ENCODE measurements around the gene SMCO3.
A peak's percentile ranks its signal among the peaks of the same experiment; 100 is the strongest.
"Not testable (repeated sequence)": the region's sequence is repeated elsewhere in the genome, so short reads cannot be mapped to it uniquely, and the experiment has no call there.

The SMCO3 gene

DNA sequence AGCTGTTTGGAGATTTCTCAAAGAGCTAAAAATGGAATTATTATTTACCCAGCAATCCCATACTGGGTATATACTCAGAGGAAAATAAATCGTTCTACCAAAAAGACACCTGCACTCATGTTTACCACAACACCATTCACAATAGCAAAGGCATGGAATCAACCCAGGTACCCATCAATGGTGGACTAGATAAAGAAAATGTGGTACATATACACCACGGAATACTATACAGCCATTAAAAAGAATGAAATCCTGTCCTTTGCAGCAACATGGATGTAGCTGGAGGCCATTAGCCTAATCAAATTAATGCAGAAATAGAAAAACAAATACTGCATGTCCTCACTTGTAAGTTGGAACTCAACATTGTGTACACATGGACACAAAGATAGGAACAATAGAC lies 48.6 kb downstream of the SMCO3 start:
- peaks cover 0 to 5% of the 10 kb centered on the region in 2 experiments; a peak in 1 of 3 replicates for H3K36me3 ChIP-seq (ENCODE audit: control insufficient read depth in 2 of 2, insufficient read depth in 1 of 2, low read length in 2 of 2)
- H3K4me3 ChIP-seq (ENCODE audit: low read depth, low read length) = no peak overlapping the region
- ChIA-PET POLR2A (no interaction called here), CTCF (interaction anchor here (1.1 kb wide), 1 partner anchor 11 kb away, joined by 3 read pairs; no protein-coding TSS in a partner anchor)
- no peak overlapping the region for H3K27ac ChIP-seq (ENCODE audit: extremely low read depth, low read depth, low read length)
- H3K4me1 ChIP-seq (ENCODE audit: control insufficient read depth, insufficient read depth, low read length) = peaks cover 2% of the 10 kb centered on the region; the same call in 1 of the 2 replicates
- no peak for TF ChIP-seq ZNF610 (tag by site-specific recombination; IDR thresholded peaks at IDR 0.05; ENCODE audit: borderline replicate concordance)
- no peak for TF ChIP-seq ZBTB20 (tag by site-specific recombination; IDR thresholded peaks at IDR 0.05)
- peak; percentile 93 for TF ChIP-seq ZNF146 (tag by site-specific recombination; IDR thresholded peaks at IDR 0.05)
- no peaks in the 10 kb centered on the region; the same call in 1 of the 2 replicates for H3K9me3 ChIP-seq (ENCODE audit: control insufficient read depth, insufficient read depth, low read depth, low read length)

DNA sequence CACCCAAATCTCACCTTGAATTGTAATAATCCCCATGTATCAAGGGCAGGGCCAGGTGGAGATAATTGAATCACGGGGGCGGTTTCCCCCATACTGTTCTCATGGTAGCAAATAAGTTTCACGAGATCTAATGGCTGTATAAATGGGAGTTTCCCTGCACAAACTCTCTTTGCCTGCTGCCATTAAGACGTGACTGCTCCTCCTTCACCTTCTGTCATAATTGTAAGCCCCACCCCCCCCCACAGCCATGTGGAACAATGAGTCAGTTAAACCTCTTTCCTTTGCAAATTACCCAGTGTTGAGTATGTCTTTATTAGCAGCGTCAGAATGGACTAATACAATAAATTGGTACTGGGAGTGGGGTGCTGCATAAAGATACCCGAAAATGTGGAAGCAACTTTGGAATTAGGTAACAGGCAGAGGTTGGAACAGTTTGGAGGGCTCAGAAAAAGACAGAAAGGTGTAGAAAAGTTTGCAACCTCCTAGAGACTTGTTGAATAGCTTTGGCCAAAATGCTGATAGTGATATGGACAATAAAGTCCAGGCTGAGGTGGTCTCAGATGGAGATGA lies 54.2 kb downstream of the SMCO3 start:
- POLR2A ChIA-PET = not testable (repeated sequence)

DNA sequence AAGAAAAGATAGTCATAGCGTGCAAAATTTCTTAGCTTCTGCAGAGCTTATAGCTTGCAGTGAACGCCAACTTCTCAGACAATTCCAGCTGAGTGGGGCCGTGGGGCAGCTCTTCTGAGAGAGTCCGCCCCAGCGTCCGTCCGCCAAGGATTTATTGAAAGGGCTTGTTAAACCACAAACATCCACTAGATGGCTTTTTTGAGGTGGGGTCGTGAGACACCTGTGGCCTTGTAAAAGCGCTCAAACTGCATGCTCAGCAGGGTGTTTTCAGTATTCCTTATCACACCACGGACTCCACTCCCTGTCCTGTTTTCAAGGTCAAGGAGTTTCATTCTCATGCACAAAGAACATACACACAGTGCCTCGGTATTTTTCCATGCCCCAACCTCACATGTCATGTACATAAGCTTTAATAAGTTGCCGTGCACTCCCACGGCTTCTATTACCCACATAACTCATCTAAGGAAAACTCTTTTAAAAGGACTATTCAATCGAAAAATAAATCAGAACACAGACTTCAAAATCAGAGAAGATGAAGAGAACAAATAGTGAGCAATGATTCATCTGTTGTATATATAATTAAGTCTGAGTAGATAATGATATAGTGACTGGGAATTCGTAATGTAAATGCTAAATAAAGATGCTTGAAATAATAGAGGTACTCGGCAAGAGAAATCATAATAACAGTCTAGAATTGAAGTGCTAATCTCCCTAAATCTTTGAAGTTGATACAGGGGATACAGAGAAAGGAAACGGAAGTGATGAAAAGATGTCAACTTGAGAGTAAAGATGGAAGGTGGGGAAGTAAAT lies 57.4 kb downstream of the SMCO3 start:
- POLR2A ChIA-PET = no interaction called here
- CTCF ChIA-PET = interaction anchor here (0.7 to 0.8 kb wide), 2 partner anchors 19 to 127 kb away, joined by 3 read pairs; no protein-coding TSS in a partner anchor
- Histone ChIP-seq H3K4me3 (ENCODE audit: low read depth, low read length) (no peak overlapping the region), H3K9me3 (ENCODE audit: control insufficient read depth, insufficient read depth, low read depth, low read length) (no peaks in the 10 kb centered on the region), H3K4me1 (ENCODE audit: control insufficient read depth, insufficient read depth, low read length) (no peaks in the 10 kb centered on the region), H3K36me3 (ENCODE audit: control insufficient read depth in 2 of 2, insufficient read depth in 1 of 2, low read length in 2 of 2) (no peaks in the 10 kb centered on the region), H3K27ac (ENCODE audit: extremely low read depth, low read depth, low read length) (no peak overlapping the region)
- TF ChIP-seq ZNF791 (tag by site-specific recombination; IDR thresholded peaks at IDR 0.05) (no peak), EGR2 (tag by site-specific recombination; IDR thresholded peaks at IDR 0.05; ENCODE audit: low read depth) (no peak), ZNF23 (tag by site-specific recombination; IDR thresholded peaks at IDR 0.05; ENCODE audit: borderline replicate concordance) (no peak), ZNF610 (tag by site-specific recombination; IDR thresholded peaks at IDR 0.05; ENCODE audit: borderline replicate concordance) (no peak), ZNF175 (tag by site-specific recombination; IDR thresholded peaks at IDR 0.05) (no peak), ZNF416 (tag by site-specific recombination; IDR thresholded peaks at IDR 0.05) (no peak), SP7 (tag by site-specific recombination; IDR thresholded peaks at IDR 0.05) (peak; percentile 100), SETDB1 (IDR thresholded peaks at IDR 0.05; ENCODE audit: insufficient read length, low read length) (no peak), TCF7L2 (IDR thresholded peaks at IDR 0.05; ENCODE audit: borderline replicate concordance, low read depth, low read length) (no peak), MZF1 (tag by site-specific recombination; IDR thresholded peaks at IDR 0.05; ENCODE audit: borderline replicate concordance) (no peak)
- TF ChIP-seq, protein P1, sequence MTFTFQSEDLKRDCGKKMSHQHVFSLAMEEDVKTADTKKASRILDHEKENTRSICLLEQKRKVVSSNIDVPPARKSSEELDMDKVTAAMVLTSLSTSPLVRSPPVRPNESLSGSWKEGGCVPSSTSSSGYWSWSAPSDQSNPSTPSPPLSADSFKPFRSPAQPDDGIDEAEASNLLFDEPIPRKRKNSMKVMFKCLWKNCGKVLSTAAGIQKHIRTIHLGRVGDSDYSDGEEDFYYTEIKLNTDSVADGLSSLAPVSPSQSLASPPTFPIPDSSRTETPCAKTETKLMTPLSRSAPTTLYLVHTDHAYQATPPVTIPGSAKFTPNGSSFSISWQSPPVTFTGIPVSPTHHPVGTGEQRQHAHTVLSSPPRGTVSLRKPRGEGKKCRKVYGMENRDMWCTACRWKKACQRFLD (tag by site-specific recombination; IDR thresholded peaks at IDR 0.05) = no peak
- TF ChIP-seq, protein P2, sequence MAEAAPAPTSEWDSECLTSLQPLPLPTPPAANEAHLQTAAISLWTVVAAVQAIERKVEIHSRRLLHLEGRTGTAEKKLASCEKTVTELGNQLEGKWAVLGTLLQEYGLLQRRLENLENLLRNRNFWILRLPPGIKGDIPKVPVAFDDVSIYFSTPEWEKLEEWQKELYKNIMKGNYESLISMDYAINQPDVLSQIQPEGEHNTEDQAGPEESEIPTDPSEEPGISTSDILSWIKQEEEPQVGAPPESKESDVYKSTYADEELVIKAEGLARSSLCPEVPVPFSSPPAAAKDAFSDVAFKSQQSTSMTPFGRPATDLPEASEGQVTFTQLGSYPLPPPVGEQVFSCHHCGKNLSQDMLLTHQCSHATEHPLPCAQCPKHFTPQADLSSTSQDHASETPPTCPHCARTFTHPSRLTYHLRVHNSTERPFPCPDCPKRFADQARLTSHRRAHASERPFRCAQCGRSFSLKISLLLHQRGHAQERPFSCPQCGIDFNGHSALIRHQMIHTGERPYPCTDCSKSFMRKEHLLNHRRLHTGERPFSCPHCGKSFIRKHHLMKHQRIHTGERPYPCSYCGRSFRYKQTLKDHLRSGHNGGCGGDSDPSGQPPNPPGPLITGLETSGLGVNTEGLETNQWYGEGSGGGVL (tag by site-specific recombination; IDR thresholded peaks at IDR 0.05) = no peak
- TF ChIP-seq, protein P3, sequence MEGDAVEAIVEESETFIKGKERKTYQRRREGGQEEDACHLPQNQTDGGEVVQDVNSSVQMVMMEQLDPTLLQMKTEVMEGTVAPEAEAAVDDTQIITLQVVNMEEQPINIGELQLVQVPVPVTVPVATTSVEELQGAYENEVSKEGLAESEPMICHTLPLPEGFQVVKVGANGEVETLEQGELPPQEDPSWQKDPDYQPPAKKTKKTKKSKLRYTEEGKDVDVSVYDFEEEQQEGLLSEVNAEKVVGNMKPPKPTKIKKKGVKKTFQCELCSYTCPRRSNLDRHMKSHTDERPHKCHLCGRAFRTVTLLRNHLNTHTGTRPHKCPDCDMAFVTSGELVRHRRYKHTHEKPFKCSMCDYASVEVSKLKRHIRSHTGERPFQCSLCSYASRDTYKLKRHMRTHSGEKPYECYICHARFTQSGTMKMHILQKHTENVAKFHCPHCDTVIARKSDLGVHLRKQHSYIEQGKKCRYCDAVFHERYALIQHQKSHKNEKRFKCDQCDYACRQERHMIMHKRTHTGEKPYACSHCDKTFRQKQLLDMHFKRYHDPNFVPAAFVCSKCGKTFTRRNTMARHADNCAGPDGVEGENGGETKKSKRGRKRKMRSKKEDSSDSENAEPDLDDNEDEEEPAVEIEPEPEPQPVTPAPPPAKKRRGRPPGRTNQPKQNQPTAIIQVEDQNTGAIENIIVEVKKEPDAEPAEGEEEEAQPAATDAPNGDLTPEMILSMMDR (tag by site-specific recombination; IDR thresholded peaks at IDR 0.05) = 0 out of 2 replicates have a peak, but pooled peaks have one; percentile 7
- TF ChIP-seq, protein P4, sequence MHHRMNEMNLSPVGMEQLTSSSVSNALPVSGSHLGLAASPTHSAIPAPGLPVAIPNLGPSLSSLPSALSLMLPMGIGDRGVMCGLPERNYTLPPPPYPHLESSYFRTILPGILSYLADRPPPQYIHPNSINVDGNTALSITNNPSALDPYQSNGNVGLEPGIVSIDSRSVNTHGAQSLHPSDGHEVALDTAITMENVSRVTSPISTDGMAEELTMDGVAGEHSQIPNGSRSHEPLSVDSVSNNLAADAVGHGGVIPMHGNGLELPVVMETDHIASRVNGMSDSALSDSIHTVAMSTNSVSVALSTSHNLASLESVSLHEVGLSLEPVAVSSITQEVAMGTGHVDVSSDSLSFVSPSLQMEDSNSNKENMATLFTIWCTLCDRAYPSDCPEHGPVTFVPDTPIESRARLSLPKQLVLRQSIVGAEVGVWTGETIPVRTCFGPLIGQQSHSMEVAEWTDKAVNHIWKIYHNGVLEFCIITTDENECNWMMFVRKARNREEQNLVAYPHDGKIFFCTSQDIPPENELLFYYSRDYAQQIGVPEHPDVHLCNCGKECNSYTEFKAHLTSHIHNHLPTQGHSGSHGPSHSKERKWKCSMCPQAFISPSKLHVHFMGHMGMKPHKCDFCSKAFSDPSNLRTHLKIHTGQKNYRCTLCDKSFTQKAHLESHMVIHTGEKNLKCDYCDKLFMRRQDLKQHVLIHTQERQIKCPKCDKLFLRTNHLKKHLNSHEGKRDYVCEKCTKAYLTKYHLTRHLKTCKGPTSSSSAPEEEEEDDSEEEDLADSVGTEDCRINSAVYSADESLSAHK (tag by site-specific recombination; IDR thresholded peaks at IDR 0.05) = no peak
- TF ChIP-seq, protein P5, sequence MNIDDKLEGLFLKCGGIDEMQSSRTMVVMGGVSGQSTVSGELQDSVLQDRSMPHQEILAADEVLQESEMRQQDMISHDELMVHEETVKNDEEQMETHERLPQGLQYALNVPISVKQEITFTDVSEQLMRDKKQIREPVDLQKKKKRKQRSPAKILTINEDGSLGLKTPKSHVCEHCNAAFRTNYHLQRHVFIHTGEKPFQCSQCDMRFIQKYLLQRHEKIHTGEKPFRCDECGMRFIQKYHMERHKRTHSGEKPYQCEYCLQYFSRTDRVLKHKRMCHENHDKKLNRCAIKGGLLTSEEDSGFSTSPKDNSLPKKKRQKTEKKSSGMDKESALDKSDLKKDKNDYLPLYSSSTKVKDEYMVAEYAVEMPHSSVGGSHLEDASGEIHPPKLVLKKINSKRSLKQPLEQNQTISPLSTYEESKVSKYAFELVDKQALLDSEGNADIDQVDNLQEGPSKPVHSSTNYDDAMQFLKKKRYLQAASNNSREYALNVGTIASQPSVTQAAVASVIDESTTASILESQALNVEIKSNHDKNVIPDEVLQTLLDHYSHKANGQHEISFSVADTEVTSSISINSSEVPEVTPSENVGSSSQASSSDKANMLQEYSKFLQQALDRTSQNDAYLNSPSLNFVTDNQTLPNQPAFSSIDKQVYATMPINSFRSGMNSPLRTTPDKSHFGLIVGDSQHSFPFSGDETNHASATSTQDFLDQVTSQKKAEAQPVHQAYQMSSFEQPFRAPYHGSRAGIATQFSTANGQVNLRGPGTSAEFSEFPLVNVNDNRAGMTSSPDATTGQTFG (tag by site-specific recombination; IDR thresholded peaks at IDR 0.05; ENCODE audit: borderline replicate concordance) = no peak

More for the DNA sequence above, 54.2 kb downstream of the SMCO3 start:
- H3K9me3 ChIP-seq (ENCODE audit: control insufficient read depth, insufficient read depth, low read depth, low read length); H3K4me3 ChIP-seq (ENCODE audit: low read depth, low read length); H3K4me1 ChIP-seq (ENCODE audit: control insufficient read depth, insufficient read depth, low read length); H3K36me3 ChIP-seq (ENCODE audit: control insufficient read depth in 2 of 2, insufficient read depth in 1 of 2, low read length in 2 of 2); CTCF ChIA-PET; H3K27ac ChIP-seq (ENCODE audit: extremely low read depth, low read depth, low read length): not testable (repeated sequence)
- TF ChIP-seq ZNF707 (tag by site-specific recombination; IDR thresholded peaks at IDR 0.05) = peak; percentile 86

Data from HEK293 (cell line).